GM12878 (cell line): ENCODE results near the gene PNMT. TPM values are rescaled to one million over a fixed set of nuclear protein-coding genes. Genes with fewer than 3 reads are reported as not detected.

Experiments
- ATAC-seq: fragments of 200-7000 bp; cut with Tn5 transposase; 3 replicates; pipeline ENCODE4 v1.9.1; 2020; ENCODE audit warnings: mild to moderate bottlenecking, moderate library complexity
- BruUV-seq: library from RNA; stranded (reverse); fragments of 400-500 nt; replicated peaks from 2 replicates; lab custom pipeline; 2021; lab: Mats Ljungman, UMichigan
- CTCF ChIA-PET: fragments of 300-600 bp; sonication (Branson Sonifier 250); formaldehyde crosslinking; extraction: SDS; loops from one replicate; lab custom pipeline; 2021; ENCODE audit warnings: inconsistent platforms; lab: Yijun Ruan, JAX
- POLR2A ChIA-PET: fragments of 350-600 bp; formaldehyde crosslinking; extraction: SDS; loops from one replicate; lab custom pipeline; 2021; ENCODE audit warnings: inconsistent platforms; lab: Charles Lee
- RAD21 ChIA-PET: fragments of 300-600 bp; sonication (Branson Sonifier 250); formaldehyde crosslinking; loops from one replicate; lab custom pipeline; 2023; ENCODE audit warnings: antibody characterized with exemption; ENCODE audit not compliant: unreplicated experiment; lab: Charles Lee
- SMC1A ChIA-PET: fragments of 300-600 bp; sonication (Branson Sonifier 250); formaldehyde crosslinking; loops from one replicate; lab custom pipeline; 2023; ENCODE audit not compliant: unreplicated experiment, uncharacterized antibody; lab: Charles Lee
- DNase-seq: peaks from one replicate; pipeline ENCODE4 v3.0.0-alpha.2; 2011; ENCODE audit warnings: low read depth, low spot score
- FAIRE-seq: peaks from 3 replicates; lab custom pipeline; 2011; peaks lifted over from hg19 to GRCh38; lab: Jason Lieb, UNC
- H2AFZ ChIP-seq: 2 replicates; pipeline ENCODE4 v1.6.0; 2011; ENCODE audit warnings: low read depth, low read length, control low read depth; ENCODE audit not compliant: control insufficient read depth
- H3K27ac ChIP-seq: 2 replicates; pipeline ENCODE4 v1.5.1; 2011; ENCODE audit warnings: control low read depth; ENCODE audit not compliant: control insufficient read depth, insufficient read depth
- H3K27me3 ChIP-seq, 2 experiments: replicated peaks in 1 of 2; 2 replicates each; pipeline versions ENCODE4 v1.6.0 to v1.6.1; 2011; ENCODE audit warnings: low read length in 1 of 2; ENCODE audit not compliant: control insufficient read depth in 2 of 2, insufficient read depth in 2 of 2
- H3K36me3 ChIP-seq, 2 experiments: 2 replicates each; pipeline ENCODE4 v1.5.1; 2011; ENCODE audit warnings: low read length in 1 of 2; ENCODE audit not compliant: control insufficient read depth in 2 of 2, insufficient read depth in 2 of 2
- H3K4me1 ChIP-seq: 2 replicates; pipeline ENCODE4 v1.6.1; 2011; ENCODE audit warnings: mild to moderate bottlenecking, low read length, moderate library complexity, mixed read lengths; ENCODE audit not compliant: control insufficient read depth, insufficient read depth
- H3K4me2 ChIP-seq: 2 replicates; pipeline ENCODE4 v1.6.0; 2011; ENCODE audit warnings: control low read depth; ENCODE audit not compliant: control insufficient read depth, insufficient read depth
- H3K4me3 ChIP-seq: fragments of 200-600 bp; sonication (generic); 2 replicates; pipeline ENCODE4 v1.5.1; 2016
- H3K79me2 ChIP-seq: 2 replicates; pipeline ENCODE4 v1.6.0; 2011; ENCODE audit warnings: low read length; ENCODE audit not compliant: control insufficient read depth, insufficient read depth
- H3K9ac ChIP-seq: 2 replicates; pipeline ENCODE4 v1.8.0; 2011; ENCODE audit warnings: low read length, control low read depth, mixed read lengths; ENCODE audit not compliant: control insufficient read depth, insufficient read depth
- H3K9me3 ChIP-seq: replicated peaks from 3 replicates; pipeline ENCODE4 v1.5.1; 2011; ENCODE audit warnings: mild to moderate bottlenecking, low read length; ENCODE audit not compliant: control insufficient read depth, insufficient read depth
- H4K20me1 ChIP-seq: 2 replicates; pipeline ENCODE4 v1.6.0; 2011; ENCODE audit not compliant: control insufficient read depth, insufficient read depth
- BCL11A ChIP-seq: IDR thresholded peaks from 2 replicates; pipeline ENCODE4 v1.6.1; 2011; ENCODE audit warnings: low read depth, low read length
- EGR1 ChIP-seq, 2 experiments: IDR thresholded peaks; 1 replicate in 1 of 2; 2 replicates in 1 of 2; pipeline ENCODE4 v1.6.1; 2011 to 2012; ENCODE audit warnings: low read depth in 2 of 2, low read length in 2 of 2, borderline replicate concordance in 1 of 2, mild to moderate bottlenecking in 1 of 2, moderate library complexity in 1 of 2
- IKZF1 ChIP-seq: fragments of 450-650 bp; conservative IDR thresholded peaks from 2 replicates; pipeline ENCODE4 v1.6.1; 2017; ENCODE audit warnings: antibody characterized with exemption, mild to moderate bottlenecking
- MEF2B ChIP-seq: fragments of 450-650 bp; IDR thresholded peaks from 2 replicates; pipeline ENCODE4 v1.6.1; 2018; ENCODE audit warnings: mild to moderate bottlenecking, moderate library complexity; ENCODE audit not compliant: partially characterized antibody, poor library complexity, severe bottlenecking
- NFXL1 ChIP-seq: fragments of 450-650 bp; IDR thresholded peaks from 2 replicates; pipeline ENCODE4 v1.6.1; 2017; ENCODE audit warnings: antibody characterized with exemption, mild to moderate bottlenecking, borderline replicate concordance
- POLR2AphosphoS5 ChIP-seq: IDR thresholded peaks from 2 replicates; pipeline ENCODE4 v1.6.1; 2011; ENCODE audit warnings: mild to moderate bottlenecking, low read length, inconsistent platforms
- SPI1 ChIP-seq: IDR thresholded peaks from 2 replicates; pipeline ENCODE4 v1.6.1; 2011; ENCODE audit warnings: low read depth, mild to moderate bottlenecking, low read length, moderate library complexity, borderline replicate concordance; ENCODE audit not compliant: insufficient read depth
- ZSCAN29 ChIP-seq: fragments of 450-650 bp; IDR thresholded peaks from 2 replicates; pipeline ENCODE4 v1.6.1; 2017; ENCODE audit warnings: mild to moderate bottlenecking, moderate library complexity
- ZZZ3 ChIP-seq: IDR thresholded peaks from 2 replicates; pipeline ENCODE4 v1.6.1; 2011; ENCODE audit warnings: low read depth; ENCODE audit not compliant: control insufficient read depth, insufficient read length
- WGBS: methylation state at CpG from one replicate; pipeline ENCODE4 v1.1.6; 2016; ENCODE audit warnings: low lambda C conversion rate; ENCODE audit not compliant: insufficient replicate concordance, insufficient coverage; ENCODE audit errors: missing lambda C conversion rate; 5-methylcytosine and 5-hydroxymethylcytosine counted together
- in situ Hi-C: fragments of 300-500 bp; cut with MboI; formaldehyde crosslinking; loops from 9 replicates; pipeline ENCODE4 v1.14.3; 2018; ENCODE audit warnings: mixed read lengths
- intact Hi-C: fragments of 100-400 bp; cut with micrococcal nuclease; formaldehyde crosslinking; loops from one replicate; pipeline ENCODE4 v1.14.2; 2022; ENCODE audit not compliant: unreplicated experiment
- polyA plus RNA-seq, 11 experiments: library from polyadenylated mRNA; depleted of rRNA in 4 of 11; unstranded in 6 of 11; stranded (reverse) in 5 of 11; fragments of >200 nt; fragmentation: Nextera tagmentation in 4 of 11; fragmentation: Illumina TruSeq in 1 of 11; extraction: Ambion mirVana in 4 of 11; extraction: Trizol in 1 of 11; gene quantifications; 1 replicate in 1 of 11; 2 replicates in 10 of 11; pipeline versions ENCODE4 v1.2.1 to v1.2.3, GENCODE V29; 2011 to 2016; ENCODE audit warnings: inconsistent platforms in 2 of 11, missing spikeins in 2 of 11, low read depth in 1 of 11
- total RNA-seq, 4 experiments: library from RNA; depleted of rRNA in 3 of 4; stranded (reverse); fragments of >200 nt in 3 of 4; fragmentation: Illumina TruSeq in 1 of 4; extraction: Trizol in 1 of 4; gene quantifications; 2 replicates each; pipeline versions ENCODE4 v1.2.1 to v1.2.3, GENCODE V29; 2013 to 2021
- TF ChIP-seq, protein P1 (sequence below), 3 experiments: IDR thresholded peaks in 2 of 3; conservative IDR thresholded peaks in 1 of 3; 2 replicates each; pipeline ENCODE4 v1.5.1; 2011; ENCODE audit warnings: low read depth in 3 of 3, low read length in 3 of 3, mild to moderate bottlenecking in 3 of 3, control low read depth in 2 of 3, moderate library complexity in 2 of 3, inconsistent platforms in 1 of 3, mixed read lengths in 1 of 3; ENCODE audit not compliant: control insufficient read depth in 2 of 3, insufficient read depth in 1 of 3; ENCODE audit errors: extremely low read depth in 1 of 3
- TF ChIP-seq, protein P2 (sequence below): fragments of 450-650 bp; IDR thresholded peaks from 2 replicates; pipeline ENCODE4 v1.6.1; 2017; ENCODE audit warnings: antibody characterized with exemption, mild to moderate bottlenecking, moderate library complexity
- TF ChIP-seq, protein P3 (sequence below): fragments of 450-650 bp; IDR thresholded peaks from 2 replicates; pipeline ENCODE4 v1.6.1; 2017; ENCODE audit warnings: mild to moderate bottlenecking

The PNMT gene
- total and polyA plus RNA-seq, 10 of the 15 experiments (the other 5 are each of a cell fraction or from before 2014, with no cell fraction given), result not detected

DNA sequence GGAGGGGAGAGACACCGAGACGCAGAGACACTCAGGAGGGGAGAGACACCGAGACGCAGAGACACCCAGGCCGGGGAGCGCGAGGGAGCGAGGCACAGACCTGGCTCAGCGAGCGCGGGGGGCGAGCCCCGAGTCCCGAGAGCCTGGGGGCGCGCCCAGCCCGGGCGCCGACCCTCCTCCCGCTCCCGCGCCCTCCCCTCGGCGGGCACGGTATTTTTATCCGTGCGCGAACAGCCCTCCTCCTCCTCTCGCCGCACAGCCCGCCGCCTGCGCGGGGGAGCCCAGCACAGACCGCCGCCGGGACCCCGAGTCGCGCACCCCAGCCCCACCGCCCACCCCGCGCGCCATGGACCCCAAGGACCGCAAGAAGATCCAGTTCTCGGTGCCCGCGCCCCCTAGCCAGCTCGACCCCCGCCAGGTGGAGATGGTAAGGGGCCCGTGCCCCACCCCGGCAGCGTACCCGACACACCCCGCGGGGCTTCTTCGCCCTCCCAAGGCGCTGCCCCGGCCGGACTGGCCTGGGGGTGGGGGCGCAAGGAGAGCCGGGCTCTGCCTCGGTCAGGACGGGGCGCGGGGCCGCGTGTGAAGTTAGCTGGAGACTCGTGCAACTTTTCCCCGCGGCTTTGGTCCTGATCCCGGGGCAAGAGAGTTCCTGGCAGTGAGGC is 41.1 kb upstream of the PNMT start:
- H3K9me3 ChIP-seq, result no peaks in the 10 kb centered on the region
- no peak for FAIRE-seq
- peaks cover 3% of the 10 kb centered on the region for H3K4me1 ChIP-seq
- BruUV-seq, result no TSS peak
- H3K27ac ChIP-seq, result no peak overlapping the region
- H2AFZ ChIP-seq, result no peak overlapping the region
- DNase-seq, result no peak
- WGBS, result 51% methylated on average over 21 of the region's 72 CpGs
- intact Hi-C loops, result no loop called here
- in situ Hi-C loops, result no loop called here
- no peaks in the 10 kb centered on the region for H4K20me1 ChIP-seq
- no peak overlapping the region for H3K9ac ChIP-seq
- RAD21 ChIA-PET, result no interaction called here
- H3K27me3 ChIP-seq, result peaks cover 7 to 8% of the 10 kb centered on the region in 2 experiments
- H3K79me2 ChIP-seq, result no peaks in the 10 kb centered on the region
- H3K4me3 ChIP-seq, result no peak overlapping the region
- H3K4me2 ChIP-seq, result no peak overlapping the region
- SMC1A ChIA-PET, result interaction anchor here (0.6 kb wide), 1 partner anchor 76 kb away, joined by 3 read pairs; no protein-coding TSS in a partner anchor
- H3K36me3 ChIP-seq, result no peaks in the 10 kb centered on the region
- no peak for ATAC-seq
- CTCF ChIA-PET, result interaction anchor here (1.2 kb wide), 1 partner anchor 27 kb away, joined by 9 read pairs; no protein-coding TSS in a partner anchor
- POLR2A ChIA-PET, result no interaction called here
- no peak for TF ChIP-seq ZZZ3
- TF ChIP-seq, protein P1, sequence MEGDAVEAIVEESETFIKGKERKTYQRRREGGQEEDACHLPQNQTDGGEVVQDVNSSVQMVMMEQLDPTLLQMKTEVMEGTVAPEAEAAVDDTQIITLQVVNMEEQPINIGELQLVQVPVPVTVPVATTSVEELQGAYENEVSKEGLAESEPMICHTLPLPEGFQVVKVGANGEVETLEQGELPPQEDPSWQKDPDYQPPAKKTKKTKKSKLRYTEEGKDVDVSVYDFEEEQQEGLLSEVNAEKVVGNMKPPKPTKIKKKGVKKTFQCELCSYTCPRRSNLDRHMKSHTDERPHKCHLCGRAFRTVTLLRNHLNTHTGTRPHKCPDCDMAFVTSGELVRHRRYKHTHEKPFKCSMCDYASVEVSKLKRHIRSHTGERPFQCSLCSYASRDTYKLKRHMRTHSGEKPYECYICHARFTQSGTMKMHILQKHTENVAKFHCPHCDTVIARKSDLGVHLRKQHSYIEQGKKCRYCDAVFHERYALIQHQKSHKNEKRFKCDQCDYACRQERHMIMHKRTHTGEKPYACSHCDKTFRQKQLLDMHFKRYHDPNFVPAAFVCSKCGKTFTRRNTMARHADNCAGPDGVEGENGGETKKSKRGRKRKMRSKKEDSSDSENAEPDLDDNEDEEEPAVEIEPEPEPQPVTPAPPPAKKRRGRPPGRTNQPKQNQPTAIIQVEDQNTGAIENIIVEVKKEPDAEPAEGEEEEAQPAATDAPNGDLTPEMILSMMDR (IDR thresholded peaks at IDR 0.05 in 2 of 3, conservative IDR thresholded peaks at IDR 0.05 in 1 of 3; ENCODE audit: control insufficient read depth in 2 of 3, extremely low read depth in 1 of 3, insufficient read depth in 1 of 3, low read depth in 3 of 3, low read length in 3 of 3), result no peak
- no peak for TF ChIP-seq EGR1 (IDR thresholded peaks at IDR 0.05; ENCODE audit: borderline replicate concordance in 1 of 2, low read depth in 2 of 2, low read length in 2 of 2)
- TF ChIP-seq MEF2B, result no peak
- TF ChIP-seq IKZF1, result no peak
- no peak for TF ChIP-seq SPI1
- TF ChIP-seq, protein P2, sequence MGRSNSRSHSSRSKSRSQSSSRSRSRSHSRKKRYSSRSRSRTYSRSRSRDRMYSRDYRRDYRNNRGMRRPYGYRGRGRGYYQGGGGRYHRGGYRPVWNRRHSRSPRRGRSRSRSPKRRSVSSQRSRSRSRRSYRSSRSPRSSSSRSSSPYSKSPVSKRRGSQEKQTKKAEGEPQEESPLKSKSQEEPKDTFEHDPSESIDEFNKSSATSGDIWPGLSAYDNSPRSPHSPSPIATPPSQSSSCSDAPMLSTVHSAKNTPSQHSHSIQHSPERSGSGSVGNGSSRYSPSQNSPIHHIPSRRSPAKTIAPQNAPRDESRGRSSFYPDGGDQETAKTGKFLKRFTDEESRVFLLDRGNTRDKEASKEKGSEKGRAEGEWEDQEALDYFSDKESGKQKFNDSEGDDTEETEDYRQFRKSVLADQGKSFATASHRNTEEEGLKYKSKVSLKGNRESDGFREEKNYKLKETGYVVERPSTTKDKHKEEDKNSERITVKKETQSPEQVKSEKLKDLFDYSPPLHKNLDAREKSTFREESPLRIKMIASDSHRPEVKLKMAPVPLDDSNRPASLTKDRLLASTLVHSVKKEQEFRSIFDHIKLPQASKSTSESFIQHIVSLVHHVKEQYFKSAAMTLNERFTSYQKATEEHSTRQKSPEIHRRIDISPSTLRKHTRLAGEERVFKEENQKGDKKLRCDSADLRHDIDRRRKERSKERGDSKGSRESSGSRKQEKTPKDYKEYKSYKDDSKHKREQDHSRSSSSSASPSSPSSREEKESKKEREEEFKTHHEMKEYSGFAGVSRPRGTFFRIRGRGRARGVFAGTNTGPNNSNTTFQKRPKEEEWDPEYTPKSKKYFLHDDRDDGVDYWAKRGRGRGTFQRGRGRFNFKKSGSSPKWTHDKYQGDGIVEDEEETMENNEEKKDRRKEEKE, result no peak
- no peak for TF ChIP-seq BCL11A
- no peak for TF ChIP-seq ZSCAN29
- TF ChIP-seq, protein P3, sequence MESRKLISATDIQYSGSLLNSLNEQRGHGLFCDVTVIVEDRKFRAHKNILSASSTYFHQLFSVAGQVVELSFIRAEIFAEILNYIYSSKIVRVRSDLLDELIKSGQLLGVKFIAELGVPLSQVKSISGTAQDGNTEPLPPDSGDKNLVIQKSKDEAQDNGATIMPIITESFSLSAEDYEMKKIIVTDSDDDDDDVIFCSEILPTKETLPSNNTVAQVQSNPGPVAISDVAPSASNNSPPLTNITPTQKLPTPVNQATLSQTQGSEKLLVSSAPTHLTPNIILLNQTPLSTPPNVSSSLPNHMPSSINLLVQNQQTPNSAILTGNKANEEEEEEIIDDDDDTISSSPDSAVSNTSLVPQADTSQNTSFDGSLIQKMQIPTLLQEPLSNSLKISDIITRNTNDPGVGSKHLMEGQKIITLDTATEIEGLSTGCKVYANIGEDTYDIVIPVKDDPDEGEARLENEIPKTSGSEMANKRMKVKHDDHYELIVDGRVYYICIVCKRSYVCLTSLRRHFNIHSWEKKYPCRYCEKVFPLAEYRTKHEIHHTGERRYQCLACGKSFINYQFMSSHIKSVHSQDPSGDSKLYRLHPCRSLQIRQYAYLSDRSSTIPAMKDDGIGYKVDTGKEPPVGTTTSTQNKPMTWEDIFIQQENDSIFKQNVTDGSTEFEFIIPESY, result no peak
- no peak for TF ChIP-seq NFXL1
- TF ChIP-seq POLR2AphosphoS5, result no peak
